Glomerular visceral epithelial cell (primary cell): ENCODE data around the gene PGC.
"Not testable (repeated sequence)": the region's sequence is repeated elsewhere in the genome, so short reads cannot be mapped to it uniquely, and the experiment has no call there.

Experiments
- DNase-seq: peaks from one replicate; pipeline ENCODE4 v3.0.0-alpha.2; 2016; ENCODE audit errors: extremely low spot score

PGC gene

DNA sequence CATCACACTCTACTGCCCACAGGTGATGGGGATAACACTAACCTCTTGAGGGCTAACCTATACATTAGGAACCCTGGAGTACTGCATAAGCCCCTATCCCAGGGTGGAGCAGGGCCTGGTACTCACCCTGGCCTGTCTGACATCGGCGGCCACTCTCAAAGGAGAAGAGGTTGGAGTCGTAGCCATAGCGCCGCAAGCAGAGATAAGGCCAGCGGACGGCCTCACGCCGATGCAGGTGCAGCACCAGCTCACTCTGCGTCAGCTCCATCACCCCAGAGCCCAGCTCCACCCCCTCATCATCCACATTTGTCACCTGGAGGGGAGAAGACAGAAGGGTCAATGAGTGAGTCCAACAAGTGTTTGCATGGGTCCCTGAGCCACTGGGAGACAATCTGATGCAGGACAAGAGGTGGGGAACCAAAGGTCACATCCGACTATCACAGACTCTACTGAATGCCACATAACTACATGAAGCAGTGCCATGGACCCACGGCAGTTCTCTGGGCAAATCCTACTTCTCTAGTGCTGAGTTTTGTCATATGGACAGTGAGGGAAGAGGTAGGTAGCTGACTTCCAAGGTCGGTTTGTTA is 28.2 kb upstream of the PGC start:
- DNase-seq, result no peak

GRCh38 chr6:41774841-41775240 is 27.6 kb upstream of the PGC start:
- DNase-seq, result no peak

- no peak for DNase-seq
These were observed 24.1 kb upstream of the PGC start for GRCh38 chr6:41771058-41771983.

GRCh38 chr6:41770381-41771057 is 23.3 kb upstream of the PGC start:
- no peak for DNase-seq

- DNase-seq, result no peak
These were observed 22.2 kb upstream of the PGC start for GRCh38 chr6:41769376-41769775.

- DNase-seq, result no peak
These were observed 21.5 kb upstream of the PGC start for GRCh38 chr6:41768545-41769308.

DNA sequence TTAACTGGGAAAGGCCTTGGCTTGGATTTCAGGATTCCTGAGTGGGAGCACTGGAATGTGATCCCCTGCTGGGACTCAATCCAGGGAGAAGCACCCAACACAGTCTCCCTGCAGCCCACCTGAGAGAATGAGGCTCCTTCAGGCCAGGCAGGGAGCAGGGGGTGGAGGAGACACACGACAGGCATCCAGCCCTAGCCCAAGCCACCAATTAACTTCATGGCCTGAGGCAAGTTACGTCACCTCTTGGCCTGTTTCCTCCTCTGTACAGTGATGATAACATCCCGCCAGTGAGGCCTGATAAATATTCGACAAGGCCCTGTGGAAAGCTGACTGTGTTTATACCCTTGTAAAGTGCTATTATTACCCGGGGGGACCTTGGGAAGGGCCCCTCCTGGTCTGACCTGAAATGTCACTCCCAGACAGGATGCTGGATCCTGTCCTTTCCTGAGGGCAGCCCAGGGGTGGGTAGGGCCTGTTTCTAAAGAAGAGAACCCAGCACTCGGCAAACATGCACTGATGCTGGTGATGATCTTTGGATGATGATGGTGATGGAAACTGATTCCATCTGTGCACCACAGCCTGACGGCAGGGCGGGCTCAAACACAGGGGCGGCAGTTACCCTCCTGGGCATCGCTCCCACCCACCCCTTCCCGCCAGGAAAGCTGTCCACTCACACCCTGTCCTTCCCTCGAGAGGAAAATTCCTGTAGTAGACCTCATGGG is 20.1 kb upstream of the PGC start:
- DNase-seq, result peak; percentile 19

DNA sequence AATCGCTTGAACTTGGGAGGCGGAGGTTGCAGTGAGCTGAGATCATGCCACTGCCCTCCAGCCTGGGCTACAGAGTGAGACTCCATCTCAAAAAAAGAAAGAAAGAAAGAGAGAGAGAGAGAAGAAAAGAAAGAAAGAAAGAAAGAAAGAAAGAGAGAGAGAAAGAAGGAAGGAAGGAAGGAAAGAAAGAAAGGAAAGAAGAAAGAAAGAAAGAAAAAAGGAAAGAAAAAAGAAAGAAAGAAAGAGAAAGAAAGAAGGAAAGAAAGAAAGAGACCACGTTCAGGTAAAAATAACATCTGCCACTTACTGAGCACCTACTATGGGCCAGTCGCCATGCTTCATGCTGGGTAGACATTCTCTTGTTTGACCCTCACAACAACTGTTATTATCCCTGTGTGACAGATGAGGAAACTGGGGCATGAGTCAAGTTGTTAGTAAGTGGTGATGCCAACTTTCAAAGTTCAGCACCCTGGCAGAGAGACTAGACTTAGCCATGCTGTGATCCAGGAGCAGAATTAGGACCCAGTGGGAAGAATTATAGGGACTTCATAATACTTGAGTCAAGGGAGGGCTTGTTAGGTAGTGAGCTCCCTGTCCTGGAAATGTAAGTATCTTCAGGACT is 19.0 kb upstream of the PGC start:
- DNase-seq, result not testable (repeated sequence)

GRCh38 chr6:41763470-41763869 is 16.3 kb upstream of the PGC start:
- DNase-seq, result no peak

GRCh38 chr6:41759905-41760579 is 12.8 kb upstream of the PGC start:
- DNase-seq, result no peak

DNA sequence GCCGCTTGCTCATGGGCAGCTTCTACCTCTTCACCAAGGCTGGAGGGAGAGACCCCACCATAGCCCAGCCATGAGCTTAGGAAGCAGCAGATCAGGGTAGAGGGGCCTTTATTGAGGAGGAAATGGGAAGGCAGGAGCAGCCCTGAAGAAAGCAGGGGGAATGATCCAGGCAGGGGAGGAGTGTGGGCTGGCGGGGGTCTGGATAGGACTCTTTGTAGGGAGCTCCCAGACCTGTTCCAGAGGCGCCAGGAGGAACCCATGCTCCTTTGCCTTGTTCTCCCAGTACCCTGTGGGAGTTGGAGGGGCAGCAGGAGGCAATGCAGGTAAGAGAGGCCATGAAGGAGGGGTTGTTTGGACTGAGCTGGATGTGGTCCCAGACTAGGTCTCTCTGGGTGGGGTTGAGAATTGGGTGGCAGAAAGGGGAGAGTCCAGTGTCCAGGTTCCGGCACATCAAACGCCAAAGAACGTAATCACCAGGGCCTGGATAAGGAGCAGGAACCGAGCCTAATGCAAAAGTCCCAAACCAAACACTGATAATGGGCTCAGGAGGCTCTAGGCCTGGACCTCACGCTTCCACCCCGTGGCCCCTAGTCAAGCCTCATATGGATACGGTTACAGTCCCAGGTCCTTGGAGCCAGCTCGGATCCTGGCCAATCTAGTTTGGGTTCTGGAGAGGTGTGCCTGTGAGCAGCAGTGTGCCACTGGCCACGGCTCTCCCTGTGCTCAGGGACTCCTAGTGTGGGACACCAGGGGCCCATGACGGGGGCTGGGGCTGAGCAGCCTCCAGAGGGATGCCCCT is 12.1 kb upstream of the PGC start:
- DNase-seq, result no peak

DNA sequence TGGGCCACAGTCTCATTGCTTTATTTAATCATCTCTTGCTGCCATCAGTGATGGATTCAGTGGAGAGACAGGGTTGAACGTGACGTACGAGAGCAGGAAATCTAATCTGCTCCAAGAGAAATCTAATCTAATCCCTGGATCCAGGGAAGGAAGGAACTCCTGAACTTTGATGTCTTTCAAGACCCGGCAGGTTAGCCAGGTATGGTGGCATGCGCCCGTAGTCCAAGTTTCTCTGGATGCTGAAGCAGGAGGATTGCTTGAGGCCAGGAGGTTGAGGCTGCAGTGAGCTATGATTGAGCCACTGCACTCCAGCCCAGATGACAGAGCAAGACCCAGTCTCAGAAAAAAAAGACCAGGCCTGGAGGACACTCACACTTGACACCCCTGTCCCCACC is 11.4 kb upstream of the PGC start:
- DNase-seq, result no peak

DNA sequence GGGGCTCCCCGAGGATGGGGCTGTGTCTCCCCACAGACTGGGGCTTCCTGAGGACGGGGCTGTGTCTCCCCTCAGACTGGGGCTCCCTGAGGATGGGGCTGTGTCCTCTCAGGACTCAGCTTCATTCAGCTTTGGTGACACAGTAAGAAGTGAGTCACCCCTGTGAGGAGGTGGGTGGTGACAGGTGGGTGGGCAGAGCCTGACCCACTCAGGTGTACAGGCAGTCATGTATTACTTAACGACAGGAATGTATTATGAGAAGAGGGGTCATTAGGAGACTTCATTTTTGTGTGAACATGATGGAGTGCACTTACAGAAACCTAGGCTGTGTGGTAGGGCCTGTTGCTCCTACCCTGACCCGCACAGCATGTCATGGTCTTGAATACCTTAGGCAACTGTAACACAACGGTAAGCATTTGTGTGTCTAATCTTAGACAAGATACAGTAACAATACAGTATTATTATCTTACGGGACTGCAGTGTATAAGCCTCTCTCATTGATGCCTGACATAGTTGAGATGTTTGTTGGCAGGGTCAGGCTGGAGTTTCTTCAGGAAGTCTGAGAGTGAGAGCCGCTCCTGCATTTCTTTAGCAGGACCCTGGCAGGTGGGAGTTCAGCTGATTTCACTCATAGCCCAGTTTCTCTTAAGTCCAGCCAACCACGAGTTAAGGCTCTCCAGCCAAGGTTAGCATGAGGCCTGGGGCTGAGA is 10.9 kb upstream of the PGC start:
- no peak for DNase-seq

GRCh38 chr6:41757271-41757670 is 10.1 kb upstream of the PGC start:
- DNase-seq, result no peak

GRCh38 chr6:41756354-41756753 is 9.2 kb upstream of the PGC start:
- DNase-seq, result no peak

GRCh38 chr6:41755895-41756294 is 8.7 kb upstream of the PGC start:
- no peak for DNase-seq

DNA sequence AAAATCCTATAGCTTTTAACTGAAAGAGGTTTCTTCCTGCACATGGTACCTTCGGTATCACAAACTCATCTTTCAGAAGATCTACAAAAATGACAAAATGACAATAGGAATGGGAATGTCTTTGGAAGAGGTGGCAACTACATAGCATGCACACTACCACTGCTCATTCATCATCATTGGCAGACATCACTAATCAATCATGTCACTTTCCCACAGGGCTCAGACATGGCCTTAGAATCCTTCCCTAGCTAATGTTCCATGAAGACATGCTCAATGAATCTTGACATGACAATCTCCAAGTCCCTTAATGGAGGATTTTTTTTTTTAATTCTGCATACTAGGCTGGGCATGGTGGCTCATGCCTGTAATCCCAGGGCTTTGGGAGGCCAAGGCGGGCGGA is 3.2 kb upstream of the PGC start:
- DNase-seq, result no peak

DNA sequence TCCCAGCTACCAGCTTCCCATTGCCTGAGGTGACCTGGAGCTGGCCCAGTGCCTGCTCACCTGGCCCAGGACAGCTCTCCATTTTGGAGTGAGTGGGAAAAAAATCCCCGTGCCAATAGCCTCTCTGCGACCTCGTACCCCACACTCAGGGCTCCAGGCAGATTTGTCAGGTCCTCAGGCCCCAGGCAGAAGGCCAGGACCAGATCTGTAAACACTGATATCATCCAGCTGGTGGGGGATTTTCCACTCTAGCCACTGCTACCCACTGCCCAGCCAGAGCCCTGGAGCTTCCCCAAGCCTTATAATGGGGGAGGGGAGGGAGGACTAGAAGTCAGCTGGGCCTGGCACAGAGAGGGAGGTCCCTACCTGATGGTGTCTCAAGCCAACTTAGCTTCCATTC is 1.3 kb upstream of the PGC start:
- DNase-seq, result no peak

DNA sequence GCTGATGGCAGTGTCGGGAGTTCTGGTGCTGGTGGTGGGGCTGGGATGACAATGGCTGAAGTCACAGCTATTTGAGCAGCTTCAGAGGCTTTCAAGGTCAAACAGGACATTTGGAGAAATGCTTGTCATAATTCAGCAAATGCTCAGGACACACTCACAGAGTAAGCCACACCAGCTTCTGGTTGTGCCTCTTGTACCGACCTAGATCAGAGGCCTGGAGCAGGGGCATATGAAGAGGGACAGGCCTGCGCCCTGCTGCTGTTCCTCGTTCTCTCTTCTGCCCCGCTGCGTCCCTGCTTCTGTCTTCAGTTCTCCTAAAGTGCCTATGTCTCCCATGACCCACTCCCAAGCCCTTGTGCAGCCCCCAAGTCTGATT is 893 bp upstream of the PGC start:
- DNase-seq, result no peak
